NCI-H524 (cell line): ENCODE data around the gene COL23A1.
A peak's percentile ranks its signal among the peaks of the same experiment; 100 is the strongest.

Experiments used
- DNase-seq, 2 experiments: peaks; one replicate each; lab custom pipeline; 2025; lab: John Stamatoyannopoulos, UW

Gene COL23A1

DNA sequence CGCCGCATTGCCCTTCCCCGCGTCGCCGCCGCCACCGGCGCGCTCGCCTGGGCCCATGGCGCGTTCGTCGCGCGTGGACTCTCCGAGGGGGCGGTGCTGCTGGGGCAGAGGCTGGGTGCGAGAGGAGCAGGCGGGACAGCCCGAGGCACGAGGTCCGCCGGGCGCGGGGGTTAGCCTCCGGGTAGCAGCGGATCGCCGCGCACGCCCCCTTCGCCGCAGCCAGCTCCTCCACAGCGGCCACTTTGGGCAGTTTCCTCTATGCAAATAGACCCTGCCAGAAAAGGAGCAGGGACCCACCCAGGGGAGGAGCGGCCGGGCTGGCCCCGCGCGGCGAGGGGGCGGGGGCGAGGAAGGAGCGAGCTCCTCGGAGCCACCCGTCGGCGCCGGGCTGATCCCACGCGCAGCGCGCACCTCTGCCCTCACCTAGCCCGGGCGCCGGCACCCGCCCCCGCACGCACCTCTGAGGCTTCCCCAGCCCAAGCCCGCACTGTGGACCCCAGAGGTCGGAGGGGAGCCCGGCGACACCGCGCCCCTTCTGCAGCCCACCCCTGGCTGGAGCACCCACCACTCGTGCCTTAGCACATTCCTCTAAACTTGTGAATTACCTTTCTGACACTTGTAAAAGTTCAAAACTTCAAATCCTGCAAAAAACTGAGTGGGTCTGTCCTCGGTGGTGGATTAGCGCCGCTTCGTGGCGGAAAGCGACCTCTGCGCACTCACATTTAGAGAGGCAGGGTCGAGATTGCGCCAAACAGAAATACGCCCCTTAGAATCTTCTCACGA is at the start of gene COL23A1:
Gene COL23A1 (minus strand): TSS at position 253 of the 783 bp plus-strand sequence.
- peak in 1 of 2 experiments; percentile 47 for DNase-seq

GRCh38 chr5:178637356-178638074 is 47.3 kb upstream of the COL23A1 start:
- DNase-seq, result no peak

GRCh38 chr5:178632285-178632684 is 42.1 kb upstream of the COL23A1 start:
- DNase-seq, result peak in 1 of 2 experiments; percentile 4

GRCh38 chr5:178630951-178631350 is 40.8 kb upstream of the COL23A1 start:
- no peak for DNase-seq

GRCh38 chr5:178630475-178630930 is 40.3 kb upstream of the COL23A1 start:
- no peak for DNase-seq

GRCh38 chr5:178627259-178627598 is 37.0 kb upstream of the COL23A1 start:
- DNase-seq, result no peak

- DNase-seq, result peak; percentile 77 to 92
These were observed 36.5 kb upstream of the COL23A1 start, which contains the start of gene CLK4 for GRCh38 chr5:178626484-178627258. Gene CLK4 (minus strand): TSS chr5:178627050. CDS start chr5:178623416, 3,634 bp downstream.

GRCh38 chr5:178625679-178626483 is 35.7 kb upstream of the COL23A1 start:
- DNase-seq, result peak in 1 of 2 experiments; percentile 53

DNA sequence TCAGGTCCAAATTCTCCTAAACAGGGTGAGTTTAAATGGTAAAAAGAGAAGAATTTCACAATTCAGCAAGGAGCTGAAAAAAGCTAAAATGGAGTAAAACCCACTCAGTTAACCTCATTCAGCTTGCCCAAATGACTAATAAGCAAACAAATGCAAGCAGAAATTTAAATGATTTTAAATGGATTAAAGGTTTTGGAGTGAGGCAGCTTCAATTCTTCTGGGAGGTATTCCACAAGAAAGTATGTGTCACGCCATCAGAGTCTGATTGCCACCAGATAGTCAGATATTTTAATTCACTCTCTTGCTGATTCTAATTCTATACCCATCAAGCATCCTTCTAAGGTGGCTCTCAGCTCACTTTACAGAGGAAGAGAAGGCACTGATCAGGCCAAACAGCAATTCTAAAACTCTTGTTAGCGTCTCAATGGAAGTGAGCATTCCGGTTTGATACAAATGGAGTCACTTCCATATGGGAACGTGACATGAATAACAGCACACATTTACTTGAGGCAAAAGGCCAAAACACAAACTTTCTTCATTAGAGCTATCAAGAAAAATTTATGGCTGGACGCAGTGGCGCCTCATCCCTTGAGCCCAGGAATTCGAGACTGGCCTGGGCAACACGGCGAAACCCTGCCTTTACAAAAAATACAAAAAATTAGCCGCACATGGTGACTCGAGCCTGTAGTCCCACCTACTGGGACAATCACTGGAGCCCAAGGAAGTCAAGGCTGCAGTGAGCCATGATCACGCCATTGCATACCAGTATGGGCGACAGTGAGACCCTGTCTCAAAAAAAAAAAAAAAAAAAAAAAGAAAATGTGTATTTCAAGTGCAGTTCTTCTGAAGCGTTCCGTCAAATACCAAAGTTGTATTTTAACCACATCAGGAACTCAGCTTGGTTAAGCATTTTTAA is 34.7 kb upstream of the COL23A1 start:
- DNase-seq, result no peak

- DNase-seq, result no peak
These were observed 32.6 kb upstream of the COL23A1 start for GRCh38 chr5:178622679-178623247.

- DNase-seq, result no peak
These were observed 29.2 kb upstream of the COL23A1 start for GRCh38 chr5:178619390-178619789.

DNA sequence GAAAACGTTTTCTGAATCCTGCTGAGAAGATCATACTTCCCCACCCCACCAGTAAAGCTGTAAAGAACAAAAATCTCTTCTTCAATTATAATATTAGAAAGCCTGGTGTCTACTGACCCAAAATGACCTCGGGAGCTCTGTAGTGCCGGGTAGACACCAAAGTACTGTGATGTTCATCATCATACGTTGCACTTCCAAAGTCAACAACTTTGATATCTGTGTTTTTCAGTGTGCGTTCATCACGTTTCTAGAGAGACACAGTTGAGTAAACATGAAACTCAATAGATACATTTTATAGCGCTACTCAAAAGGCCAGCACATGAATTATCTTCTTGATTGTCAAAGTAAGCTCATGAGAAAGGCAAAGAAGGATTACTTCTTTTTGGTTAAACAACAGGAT is 22.1 kb upstream of the COL23A1 start:
- no peak for DNase-seq

GRCh38 chr5:178606269-178606668 is 16.1 kb upstream of the COL23A1 start:
- DNase-seq, result no peak

DNA sequence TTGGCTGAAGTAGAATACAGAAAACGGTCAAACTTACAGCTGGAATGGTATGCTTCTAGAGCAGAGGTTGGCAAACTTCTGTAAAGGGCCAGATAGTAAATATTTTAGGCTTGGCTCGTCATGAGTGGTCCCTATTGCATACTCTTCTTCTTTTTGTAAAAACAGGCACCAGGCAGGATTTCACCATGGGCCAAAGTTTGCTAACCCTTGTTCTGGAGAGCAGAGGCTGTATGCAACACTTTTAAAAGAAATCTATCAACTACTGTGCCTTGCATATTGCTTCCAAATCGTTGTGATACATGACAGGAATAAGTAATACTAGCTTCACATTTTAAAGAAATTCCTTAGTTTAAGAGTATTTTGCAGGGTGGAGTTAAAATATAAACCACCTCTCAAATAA is 15.6 kb upstream of the COL23A1 start:
- no peak for DNase-seq

DNA sequence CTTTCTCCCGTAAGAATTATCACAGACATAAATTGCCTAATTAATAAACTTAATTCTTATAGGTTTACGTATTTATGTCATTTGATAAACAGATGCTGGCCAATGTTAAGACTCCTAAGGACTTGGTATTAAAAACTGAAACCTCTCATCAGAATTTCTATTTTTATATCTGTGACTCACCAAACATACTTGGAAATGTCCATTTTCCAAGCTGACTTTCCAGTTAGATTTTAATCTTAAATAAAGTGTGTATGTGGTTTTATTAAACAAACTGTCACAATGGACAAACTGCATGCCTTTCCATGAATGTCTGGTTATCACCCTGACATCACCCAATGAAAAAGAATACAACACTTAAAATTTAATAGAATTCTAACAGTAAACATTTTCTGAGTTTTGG is 12.6 kb upstream of the COL23A1 start:
- no peak for DNase-seq

DNA sequence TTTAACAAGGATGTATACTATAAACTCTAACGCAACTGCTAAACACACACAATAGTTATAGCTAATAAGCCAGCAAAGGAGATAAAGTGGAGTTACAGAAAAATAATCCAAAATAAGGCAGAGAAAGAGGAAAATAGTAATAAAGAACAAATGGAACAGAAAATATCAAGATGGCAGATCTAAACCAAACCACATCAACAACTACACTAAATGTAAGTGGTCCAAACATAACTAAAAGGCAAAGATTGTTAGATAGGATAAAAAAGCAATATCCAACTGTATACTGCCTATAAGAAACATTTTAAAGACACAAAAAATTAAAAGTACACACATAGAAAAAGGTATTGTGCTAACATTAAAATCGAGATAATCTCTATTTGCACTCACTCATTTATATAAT is 5.6 kb upstream of the COL23A1 start:
- DNase-seq, result no peak

- DNase-seq, result no peak
These were observed 5.0 kb upstream of the COL23A1 start for GRCh38 chr5:178595150-178595549.

GRCh38 chr5:178590924-178591423 is 781 bp upstream of the COL23A1 start:
- DNase-seq, result no peak

- peak in 1 of 2 experiments; percentile 52 for DNase-seq
These were observed 733 bp downstream of the COL23A1 start for GRCh38 chr5:178589180-178590140.
